Measurements from ENCODE around the gene SGPL1. TPM values are rescaled to one million over a fixed set of nuclear protein-coding genes. Genes with fewer than 3 reads are reported as not detected.

Gene SGPL1
- total RNA-seq, 2 donors from 2014 or later: 23.9 to 30.8 TPM

GRCh38 chr10:70927189-70927943 is 111.6 kb downstream of the SGPL1 start:
- H3K27ac Mint-ChIP-seq: no peak overlapping the region
- H3K4me1 Mint-ChIP-seq: peaks cover 12% of the 10 kb centered on the region
- no peak for ATAC-seq (replicated peaks)
- H3K4me3 Mint-ChIP-seq: no peak overlapping the region
- H3K9me3 Mint-ChIP-seq: no peaks in the 10 kb centered on the region
- H3K36me3 Mint-ChIP-seq (ENCODE audit: low read depth): no peaks in the 10 kb centered on the region
- H3K27me3 Mint-ChIP-seq: peaks cover 5% of the 10 kb centered on the region

GRCh38 chr10:70928140-70928539 is 112.4 kb downstream of the SGPL1 start:
- H3K4me1 Mint-ChIP-seq: peaks cover 12% of the 10 kb centered on the region
- H3K36me3 Mint-ChIP-seq (ENCODE audit: low read depth): no peaks in the 10 kb centered on the region
- no peaks in the 10 kb centered on the region for H3K9me3 Mint-ChIP-seq
- peaks cover 5% of the 10 kb centered on the region for H3K27me3 Mint-ChIP-seq
- no peak for ATAC-seq (replicated peaks)
- H3K4me3 Mint-ChIP-seq: no peak overlapping the region
- no peak overlapping the region for H3K27ac Mint-ChIP-seq

DNA sequence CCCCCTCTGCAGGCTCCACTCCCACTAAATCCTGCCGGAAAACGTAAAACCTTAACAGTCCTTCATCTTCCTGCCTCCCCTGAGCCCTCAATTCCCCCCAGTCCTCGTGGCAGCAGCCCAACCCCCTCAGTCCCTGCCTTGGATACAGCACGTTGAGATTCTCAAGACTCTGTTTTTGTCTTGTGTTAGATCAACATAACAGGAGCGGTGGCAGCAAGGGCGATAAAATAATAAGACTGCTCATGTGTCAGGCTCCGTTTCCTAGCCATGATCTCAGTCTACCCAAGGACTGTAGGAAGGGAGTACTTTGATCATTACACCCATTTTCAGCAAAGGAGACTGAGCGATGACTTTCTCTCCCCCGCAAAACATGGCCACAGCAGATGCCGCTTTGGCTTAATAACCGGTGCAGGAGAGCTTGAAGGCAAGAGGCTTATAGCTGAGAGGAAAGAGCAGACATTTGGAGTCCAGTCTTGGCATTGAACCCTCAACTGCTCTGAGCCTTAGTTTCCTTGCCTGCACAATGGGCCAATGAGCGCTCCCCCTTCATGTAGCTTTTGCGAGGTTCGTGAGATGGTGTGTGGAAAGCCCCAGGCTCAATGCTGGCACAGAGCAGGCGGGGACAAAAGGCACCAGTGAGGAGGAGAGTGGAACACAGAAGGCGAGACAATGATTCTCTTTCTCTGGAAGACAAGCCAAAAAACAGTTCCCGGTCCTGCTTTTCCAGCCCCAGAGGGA is 114.7 kb downstream of the SGPL1 start:
- Mint-ChIP-seq H3K4me3 (no peak overlapping the region), H3K36me3 (ENCODE audit: low read depth) (no peaks in the 10 kb centered on the region), H3K4me1 (peaks cover 6% of the 10 kb centered on the region), H3K27ac (no peak overlapping the region), H3K9me3 (no peaks in the 10 kb centered on the region), H3K27me3 (peaks cover 2% of the 10 kb centered on the region)
- ATAC-seq (replicated peaks): no peak

Other genes with a start within 250 kb of the SGPL1 start
- gene PRF1, start 213.2 kb upstream of the SGPL1 start, total RNA-seq: 10 to 100 TPM; 22.5 to 28.5 TPM
- under 1 TPM; 0.06 to 0.19 TPM for gene ADAMTS14, start 143.4 kb upstream of the SGPL1 start, total RNA-seq
- gene TBATA, start 30.6 kb upstream of the SGPL1 start, total RNA-seq: not detected
- 10 to 100 TPM; 36.3 to 47.4 TPM for gene PCBD1, start 72.6 kb downstream of the SGPL1 start, total RNA-seq